Activated naive CD8-positive, alpha-beta T cell treated with anti-CD3 and anti-CD28 coated beads, Interleukin-2, amount 50 U/mL, for 24 hours (primary cell): ENCODE measurements around the gene SLC5A3.

Experiments
- ATAC-seq: fragments of 150-1000 bp; cut with Tn5 transposase; one replicate; pipeline ENCODE4 v1.10.0; 2021
- DNase-seq: peaks from one replicate; pipeline ENCODE4 v3.0.0; 2021
- H3K27ac Mint-ChIP-seq: one replicate; pipeline ENCODE4 v1.8.0; 2021; ENCODE audit warnings: mild to moderate bottlenecking, mixed read lengths
- H3K27me3 Mint-ChIP-seq: one replicate; pipeline ENCODE4 v1.8.0; 2021; ENCODE audit warnings: mixed read lengths
- H3K36me3 Mint-ChIP-seq: one replicate; pipeline ENCODE4 v1.8.0; 2021; ENCODE audit warnings: low read depth, mixed read lengths
- H3K4me1 Mint-ChIP-seq: one replicate; pipeline ENCODE4 v1.8.0; 2021; ENCODE audit warnings: mixed read lengths
- H3K4me3 Mint-ChIP-seq: one replicate; pipeline ENCODE4 v1.8.0; 2021; ENCODE audit warnings: mild to moderate bottlenecking, moderate library complexity, mixed read lengths
- H3K9me3 Mint-ChIP-seq: one replicate; pipeline ENCODE4 v1.8.0; 2021; ENCODE audit warnings: mixed read lengths

SLC5A3 gene

DNA sequence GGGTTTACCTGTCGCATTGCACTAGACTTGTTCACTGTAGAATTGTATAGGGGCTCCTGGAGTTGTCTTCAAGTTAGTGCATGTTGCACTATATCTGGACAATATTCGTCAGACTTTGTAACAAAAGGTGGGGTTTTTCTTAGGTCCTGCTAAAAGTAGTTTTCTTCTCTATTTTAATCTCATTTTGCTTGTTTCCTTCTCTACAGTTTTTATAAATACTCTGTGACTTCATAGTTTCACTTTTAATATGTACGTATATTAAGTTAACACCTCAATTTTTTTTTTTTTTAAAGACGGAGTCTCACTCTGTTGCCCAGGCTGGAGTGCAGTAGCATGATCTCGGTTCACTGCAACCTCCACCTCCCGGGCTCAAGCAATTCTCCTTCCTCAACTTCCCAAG is 26.5 kb upstream of the SLC5A3 start:
- ATAC-seq (no peak), DNase-seq (no peak)
- H3K36me3 Mint-ChIP-seq: no peaks in the 10 kb centered on the region
- peaks cover 14% of the 10 kb centered on the region for H3K4me1 Mint-ChIP-seq
- no peak overlapping the region for H3K27ac Mint-ChIP-seq
- no peak overlapping the region for H3K4me3 Mint-ChIP-seq
- no peaks in the 10 kb centered on the region for H3K27me3 Mint-ChIP-seq
- no peaks in the 10 kb centered on the region for H3K9me3 Mint-ChIP-seq

DNA sequence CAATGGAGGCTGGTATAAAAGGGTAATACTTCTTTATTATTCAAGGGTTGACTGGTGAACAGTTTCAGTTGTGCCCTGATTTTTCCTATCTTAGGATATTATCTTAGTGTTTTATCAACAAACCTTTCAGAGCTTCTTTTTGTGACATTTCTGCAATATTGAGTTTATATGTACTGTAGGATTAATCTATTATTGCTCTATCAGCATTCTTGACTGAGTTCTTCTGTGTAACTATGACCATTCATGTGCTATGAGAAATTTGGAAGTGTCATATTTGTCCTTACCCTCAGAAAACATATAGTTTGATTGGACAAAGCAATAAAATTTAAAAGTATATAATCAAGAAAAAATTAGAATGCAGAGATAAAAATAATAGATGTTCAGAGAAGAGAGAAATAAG is 25.5 kb upstream of the SLC5A3 start:
- no peak overlapping the region for H3K27ac Mint-ChIP-seq
- peaks cover 10% of the 10 kb centered on the region for H3K4me1 Mint-ChIP-seq
- ATAC-seq (no peak), DNase-seq (no peak)
- no peak overlapping the region for H3K4me3 Mint-ChIP-seq
- H3K27me3 Mint-ChIP-seq: no peaks in the 10 kb centered on the region
- no peaks in the 10 kb centered on the region for H3K36me3 Mint-ChIP-seq
- H3K9me3 Mint-ChIP-seq: no peaks in the 10 kb centered on the region

DNA sequence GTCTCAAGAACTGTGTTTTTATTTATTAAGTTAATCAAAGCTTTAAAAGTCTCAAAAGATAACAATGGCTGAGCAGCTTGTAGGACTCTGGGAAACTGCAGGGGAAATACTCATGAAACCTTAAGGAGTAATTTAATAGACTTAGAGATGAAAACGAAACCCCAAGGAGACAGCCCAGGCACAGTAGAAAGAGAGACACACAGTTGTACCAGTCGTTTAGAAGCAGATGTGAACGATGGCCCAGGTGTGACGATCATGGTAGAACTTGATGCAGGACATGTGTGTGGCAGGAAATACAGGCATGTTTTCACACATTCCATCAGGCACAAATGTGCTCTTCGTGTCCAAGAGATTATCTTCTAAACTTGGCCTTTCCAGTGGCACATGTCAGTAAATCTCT is 21.2 kb upstream of the SLC5A3 start:
- no peaks in the 10 kb centered on the region for H3K36me3 Mint-ChIP-seq
- no peaks in the 10 kb centered on the region for H3K4me1 Mint-ChIP-seq
- H3K27ac Mint-ChIP-seq: no peak overlapping the region
- H3K4me3 Mint-ChIP-seq: no peak overlapping the region
- DNase-seq: no peak
- H3K27me3 Mint-ChIP-seq: no peaks in the 10 kb centered on the region
- ATAC-seq: no peak
- H3K9me3 Mint-ChIP-seq: no peaks in the 10 kb centered on the region

DNA sequence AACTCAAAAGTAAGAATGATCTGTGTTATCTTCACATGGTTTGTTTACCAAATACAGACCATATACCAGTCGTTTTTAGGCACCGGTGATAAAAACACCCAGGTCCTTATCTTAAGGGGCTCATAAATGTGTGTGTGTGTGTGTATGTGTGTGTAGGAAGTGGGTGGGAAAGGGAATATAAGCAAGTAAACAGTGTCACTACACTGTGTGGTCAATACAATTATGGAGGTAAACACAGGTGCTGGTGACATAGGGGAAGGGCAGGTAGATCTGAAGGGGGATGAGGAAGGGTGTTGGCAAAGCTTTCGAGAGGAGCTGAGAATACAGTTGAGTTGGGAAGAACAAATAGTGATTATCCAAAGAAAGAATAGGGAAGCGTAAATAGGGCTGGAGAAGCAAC is 19.1 kb upstream of the SLC5A3 start:
- Mint-ChIP-seq H3K9me3 (no peaks in the 10 kb centered on the region), H3K36me3 (no peaks in the 10 kb centered on the region), H3K27ac (no peak overlapping the region), H3K27me3 (no peaks in the 10 kb centered on the region), H3K4me1 (no peaks in the 10 kb centered on the region), H3K4me3 (no peak overlapping the region)
- no peak for ATAC-seq
- DNase-seq: no peak

DNA sequence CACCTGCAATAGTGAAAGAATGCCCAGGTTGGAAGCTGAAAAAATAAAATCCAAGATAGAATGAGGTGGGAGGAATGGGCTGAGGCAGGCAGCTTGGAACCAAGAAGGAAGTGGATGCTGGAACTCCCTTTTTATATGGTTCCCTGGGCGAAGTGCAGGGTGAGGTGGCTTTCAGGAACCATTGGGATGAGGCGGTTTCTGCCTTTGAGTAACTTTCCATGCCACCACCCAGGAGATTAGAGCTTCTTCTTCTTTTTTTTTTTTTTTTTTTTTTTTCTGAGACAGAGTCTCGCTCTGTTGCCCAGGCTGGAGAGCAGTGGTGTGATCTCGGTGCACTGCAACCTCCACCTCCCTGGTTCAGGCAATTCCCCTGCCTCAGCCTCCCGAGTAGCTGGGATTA is 17.8 kb upstream of the SLC5A3 start:
- DNase-seq (no peak), ATAC-seq (no peak)
- H3K9me3 Mint-ChIP-seq: no peaks in the 10 kb centered on the region
- H3K36me3 Mint-ChIP-seq: no peaks in the 10 kb centered on the region
- H3K27me3 Mint-ChIP-seq: no peaks in the 10 kb centered on the region
- H3K4me3 Mint-ChIP-seq: no peak overlapping the region
- no peaks in the 10 kb centered on the region for H3K4me1 Mint-ChIP-seq
- no peak overlapping the region for H3K27ac Mint-ChIP-seq

DNA sequence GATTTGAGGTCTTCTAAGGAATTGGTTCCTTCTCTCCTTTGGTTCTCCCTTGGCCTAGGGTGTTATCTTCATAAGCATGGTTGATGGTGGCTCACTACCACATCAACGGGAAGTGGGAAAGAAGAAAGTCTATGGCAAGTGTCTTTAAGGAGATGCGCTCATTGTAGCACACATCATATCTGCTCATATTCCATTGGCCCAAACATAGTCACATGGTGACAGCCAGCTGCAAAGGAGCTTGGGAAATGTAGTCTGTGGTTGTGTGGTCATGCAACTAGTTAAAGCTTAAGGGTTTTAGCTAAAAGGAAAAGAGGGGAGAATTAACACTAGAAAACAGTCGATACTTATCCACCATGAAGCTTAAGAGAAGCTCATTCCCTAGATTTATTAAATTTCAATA is 11.4 kb upstream of the SLC5A3 start:
- peaks cover 6% of the 10 kb centered on the region for H3K9me3 Mint-ChIP-seq
- DNase-seq (no peak), ATAC-seq (no peak)
- no peaks in the 10 kb centered on the region for H3K27me3 Mint-ChIP-seq
- H3K4me1 Mint-ChIP-seq: no peaks in the 10 kb centered on the region
- no peak overlapping the region for H3K4me3 Mint-ChIP-seq
- no peaks in the 10 kb centered on the region for H3K36me3 Mint-ChIP-seq
- no peak overlapping the region for H3K27ac Mint-ChIP-seq

DNA sequence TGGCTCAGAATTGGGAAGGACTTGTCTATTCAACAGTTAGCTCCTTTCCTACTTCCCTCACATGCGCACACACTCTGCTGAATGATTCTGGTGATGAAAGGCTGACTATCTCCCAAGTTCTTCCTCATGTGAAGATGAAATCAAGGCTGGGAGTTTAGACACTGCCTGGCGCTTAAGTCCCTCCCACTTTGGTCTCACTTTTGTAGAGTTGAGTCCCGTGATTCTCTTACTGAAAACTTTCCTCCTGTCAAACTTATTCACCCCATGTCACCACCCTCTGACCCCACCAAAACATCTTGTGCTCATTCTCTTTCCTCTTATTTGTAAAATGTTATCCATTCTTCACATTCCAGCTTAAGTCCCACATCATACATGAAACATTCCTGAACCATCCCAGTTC is 8.4 kb upstream of the SLC5A3 start:
- H3K4me3 Mint-ChIP-seq: no peak overlapping the region
- H3K9me3 Mint-ChIP-seq: peaks cover 6% of the 10 kb centered on the region
- H3K27ac Mint-ChIP-seq: no peak overlapping the region
- DNase-seq (no peak), ATAC-seq (no peak)
- no peaks in the 10 kb centered on the region for H3K36me3 Mint-ChIP-seq
- no peaks in the 10 kb centered on the region for H3K27me3 Mint-ChIP-seq
- no peaks in the 10 kb centered on the region for H3K4me1 Mint-ChIP-seq

DNA sequence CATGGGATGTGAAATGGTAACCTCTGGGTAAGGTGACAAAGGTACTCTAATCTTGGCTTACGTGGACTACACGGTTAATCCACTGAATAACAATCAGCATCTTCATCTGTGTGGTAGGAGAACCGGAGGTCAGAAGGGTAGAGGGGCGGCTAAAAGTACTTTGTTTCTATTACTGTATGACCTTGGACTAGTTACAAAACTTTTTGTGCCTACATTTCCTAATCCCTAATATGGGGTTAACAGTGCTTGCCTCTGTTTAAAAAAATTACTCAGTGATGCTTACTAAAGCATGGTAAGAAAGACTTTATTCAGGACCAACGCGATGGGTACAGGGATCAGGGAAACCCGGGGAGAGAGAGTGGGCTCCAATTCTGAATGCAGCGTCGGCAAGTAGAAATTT is 1.7 kb upstream of the SLC5A3 start:
- Mint-ChIP-seq H3K27ac (no peak overlapping the region), H3K36me3 (peaks cover 26% of the 10 kb centered on the region), H3K4me1 (peaks cover 27% of the 10 kb centered on the region), H3K4me3 (no peak overlapping the region), H3K27me3 (no peaks in the 10 kb centered on the region), H3K9me3 (no peaks in the 10 kb centered on the region)
- no peak for ATAC-seq
- no peak for DNase-seq

DNA sequence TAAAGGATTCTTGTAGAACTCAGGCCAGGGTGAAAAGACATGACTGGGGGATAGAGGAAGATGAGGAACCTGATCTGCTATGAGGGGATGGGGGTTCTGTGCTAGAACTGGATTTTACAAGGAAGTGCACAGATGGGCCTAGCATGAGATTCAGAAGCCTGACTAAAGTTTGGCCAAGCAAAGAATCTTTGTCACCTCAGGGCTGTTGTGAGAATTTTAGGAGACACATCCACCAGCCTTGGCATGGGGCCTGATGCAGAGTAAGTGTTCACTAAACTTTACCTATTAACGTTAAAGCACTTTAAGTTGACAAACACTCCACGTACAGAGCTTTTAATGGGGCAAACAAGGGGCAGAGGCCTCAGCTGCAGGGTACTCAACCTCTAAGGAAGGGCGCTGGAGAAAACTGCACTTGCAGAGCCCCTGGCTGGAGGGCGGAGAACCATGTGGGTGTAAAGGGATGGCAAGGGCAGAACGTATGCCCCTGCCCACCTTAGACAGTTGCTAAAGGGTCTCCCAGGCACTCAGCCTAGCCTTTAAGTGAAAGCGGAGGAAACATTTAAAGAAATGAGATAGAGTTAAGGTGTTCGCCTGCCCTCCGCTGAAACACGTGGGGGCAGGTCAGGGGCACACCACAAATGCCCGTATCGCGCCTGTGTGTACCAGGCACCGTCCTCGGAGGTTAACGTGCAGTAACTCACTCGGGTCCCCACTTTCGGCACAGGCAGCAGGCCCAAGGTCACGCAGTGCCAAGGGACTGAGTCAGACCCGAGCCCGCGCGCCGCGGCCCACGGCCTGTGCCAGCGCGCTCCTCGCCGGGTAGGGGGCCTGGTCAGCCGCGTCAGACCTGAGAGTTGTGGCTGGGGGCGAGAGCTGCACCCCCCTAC is 990 bp upstream of the SLC5A3 start:
- Mint-ChIP-seq H3K4me3 (peak overlapping the region; percentile 71), H3K36me3 (peaks cover 30% of the 10 kb centered on the region), H3K4me1 (peaks cover 34% of the 10 kb centered on the region), H3K27ac (peak overlapping the region; percentile 81), H3K27me3 (no peaks in the 10 kb centered on the region), H3K9me3 (no peaks in the 10 kb centered on the region)
- peak; percentile 24 for DNase-seq
- no peak for ATAC-seq

DNA sequence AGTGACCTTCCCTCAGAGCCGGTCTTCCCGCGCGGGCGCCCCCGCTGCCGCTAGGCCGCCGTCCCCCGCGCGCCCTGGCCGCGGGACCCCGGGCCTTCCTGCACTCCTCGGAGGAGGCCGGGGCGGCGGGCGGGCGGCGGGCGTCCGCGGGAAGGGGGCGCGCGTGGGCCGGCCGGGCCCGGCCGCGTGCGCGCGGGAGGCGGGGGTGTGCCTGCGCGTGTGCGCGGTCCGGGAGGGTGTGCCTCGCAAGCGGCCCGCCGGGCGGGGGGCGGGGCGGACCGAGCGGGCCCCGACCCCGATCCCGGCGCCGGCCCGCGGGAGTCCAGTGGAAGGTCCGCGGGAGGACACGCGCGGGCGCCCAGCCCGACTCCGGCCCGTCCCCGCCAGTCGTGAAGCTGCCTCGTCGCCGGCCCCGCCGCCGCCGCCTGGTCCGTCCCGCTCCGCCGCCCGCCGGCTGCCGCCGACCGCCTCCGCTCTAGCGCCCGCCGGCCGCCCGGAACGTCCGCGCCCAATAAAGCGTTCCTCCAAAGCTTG is 438 bp downstream of the SLC5A3 start:
- DNase-seq: peak; percentile 42
- Mint-ChIP-seq H3K9me3 (no peaks in the 10 kb centered on the region), H3K27ac (peak overlapping the region; percentile 93), H3K4me1 (peaks cover 47% of the 10 kb centered on the region), H3K27me3 (no peaks in the 10 kb centered on the region), H3K36me3 (peaks cover 37% of the 10 kb centered on the region), H3K4me3 (peak overlapping the region; percentile 92)
- ATAC-seq: peak; percentile 31

DNA sequence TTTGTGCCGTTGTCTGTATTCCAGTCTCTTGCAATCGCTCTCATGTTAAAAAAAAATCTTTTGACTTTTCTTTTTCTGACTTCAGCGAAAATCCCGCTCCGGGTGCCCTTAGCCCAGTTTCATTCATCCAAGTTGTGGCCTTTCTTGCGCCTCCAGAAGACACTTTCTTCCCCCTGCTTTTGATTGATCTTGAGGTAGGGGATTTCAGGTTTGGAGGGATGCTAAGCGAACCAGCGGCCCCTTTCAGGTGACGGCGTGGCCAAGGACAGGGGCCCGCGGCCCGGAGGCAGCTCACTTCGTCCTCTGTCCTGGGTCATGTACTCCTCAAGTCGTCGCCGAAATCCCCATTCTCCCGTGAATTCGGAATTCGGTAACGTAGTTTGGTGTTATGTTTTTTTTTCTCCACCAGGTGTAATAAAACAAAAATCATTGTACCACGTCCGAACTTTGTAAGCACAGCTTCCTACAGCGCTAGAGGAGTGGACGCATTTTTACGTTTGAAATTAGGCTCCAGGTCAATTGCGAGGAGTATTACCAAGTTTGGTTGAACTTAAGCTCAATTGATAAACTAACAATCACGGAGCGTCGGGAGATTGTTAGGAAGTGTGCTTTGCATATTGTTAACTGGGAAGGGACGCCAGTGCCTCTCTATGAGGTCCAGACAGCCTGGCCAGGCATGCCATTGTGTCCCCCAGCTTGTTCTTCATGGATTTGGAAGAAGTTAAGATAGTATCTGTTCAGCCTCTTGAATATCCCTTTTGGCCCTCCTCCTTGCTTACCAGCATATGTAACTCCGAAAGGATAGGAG is 1.1 kb downstream of the SLC5A3 start:
- H3K4me1 Mint-ChIP-seq: peaks cover 53% of the 10 kb centered on the region
- no peaks in the 10 kb centered on the region for H3K9me3 Mint-ChIP-seq
- H3K27me3 Mint-ChIP-seq: no peaks in the 10 kb centered on the region
- peaks cover 43% of the 10 kb centered on the region for H3K36me3 Mint-ChIP-seq
- H3K27ac Mint-ChIP-seq: peak overlapping the region; percentile 93
- no peak for ATAC-seq
- no peak for DNase-seq
- peak overlapping the region; percentile 92 for H3K4me3 Mint-ChIP-seq

DNA sequence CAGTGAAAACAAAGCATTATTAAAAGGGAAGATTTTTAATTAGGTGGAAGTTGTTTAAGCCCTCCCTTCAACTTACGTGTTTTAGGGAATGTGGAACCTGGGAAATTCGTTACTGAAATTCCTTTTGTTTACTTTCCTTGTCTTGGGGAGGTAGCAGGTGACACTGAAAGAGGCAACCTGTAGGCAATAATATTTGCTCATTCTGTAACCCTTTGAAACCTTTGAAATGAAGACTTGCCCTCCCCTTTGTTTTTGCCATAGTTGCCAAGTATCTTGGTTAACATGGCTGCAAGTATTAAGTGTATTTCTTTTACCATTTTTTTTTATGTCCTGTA is 1.7 kb downstream of the SLC5A3 start:
- Mint-ChIP-seq H3K4me3 (peak overlapping the region; percentile 92), H3K36me3 (peaks cover 48% of the 10 kb centered on the region), H3K9me3 (no peaks in the 10 kb centered on the region), H3K4me1 (peaks cover 59% of the 10 kb centered on the region), H3K27me3 (no peaks in the 10 kb centered on the region), H3K27ac (peak overlapping the region; percentile 93)
- ATAC-seq (no peak), DNase-seq (no peak)

DNA sequence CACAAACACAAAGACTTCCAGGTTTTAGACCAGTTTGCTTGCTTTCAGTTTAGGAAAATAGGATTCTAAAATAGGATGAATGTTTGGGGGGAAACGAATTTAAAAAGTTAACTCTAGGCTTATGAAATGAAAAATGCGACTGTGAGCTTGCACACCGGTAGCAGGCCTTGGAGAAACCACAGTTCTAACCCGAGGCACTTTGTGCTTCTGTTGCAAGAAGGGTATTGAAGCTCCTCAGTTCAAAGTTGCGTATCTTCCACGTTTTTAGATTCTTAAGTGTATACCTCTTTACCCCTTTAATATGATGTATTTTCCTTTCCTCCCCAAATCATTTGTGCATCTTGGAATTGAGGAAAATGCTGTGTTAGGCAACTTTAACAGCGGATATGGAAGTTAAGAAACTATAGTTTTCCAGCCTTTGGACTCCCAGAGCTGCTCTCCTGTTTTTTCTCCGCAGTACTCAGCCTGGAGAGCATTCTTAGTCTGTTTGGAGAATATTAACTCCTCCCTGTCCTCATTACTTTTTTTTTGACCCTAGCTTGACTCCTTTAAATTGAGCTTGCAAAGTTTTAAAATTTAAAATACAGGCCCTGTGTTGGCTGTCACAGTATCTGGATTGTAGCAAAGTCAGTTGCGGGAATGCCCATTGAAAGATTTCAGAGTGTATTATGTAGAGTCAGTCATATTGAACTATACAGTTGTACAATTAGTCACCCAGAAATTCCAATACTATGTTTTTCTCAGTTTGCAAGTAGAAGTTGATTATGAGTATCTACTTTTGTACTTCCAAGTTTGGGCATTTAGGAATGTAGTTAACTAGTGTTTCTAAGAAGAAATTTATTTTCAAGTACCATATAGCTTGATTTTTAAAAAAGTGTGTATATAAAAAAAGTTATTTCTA is 2.6 kb downstream of the SLC5A3 start:
- H3K27ac Mint-ChIP-seq: peak overlapping the region; percentile 93
- H3K36me3 Mint-ChIP-seq: peaks cover 58% of the 10 kb centered on the region
- H3K9me3 Mint-ChIP-seq: no peaks in the 10 kb centered on the region
- ATAC-seq (no peak), DNase-seq (no peak)
- peaks cover 68% of the 10 kb centered on the region for H3K4me1 Mint-ChIP-seq
- H3K27me3 Mint-ChIP-seq: no peaks in the 10 kb centered on the region
- H3K4me3 Mint-ChIP-seq: peak overlapping the region; percentile 92

DNA sequence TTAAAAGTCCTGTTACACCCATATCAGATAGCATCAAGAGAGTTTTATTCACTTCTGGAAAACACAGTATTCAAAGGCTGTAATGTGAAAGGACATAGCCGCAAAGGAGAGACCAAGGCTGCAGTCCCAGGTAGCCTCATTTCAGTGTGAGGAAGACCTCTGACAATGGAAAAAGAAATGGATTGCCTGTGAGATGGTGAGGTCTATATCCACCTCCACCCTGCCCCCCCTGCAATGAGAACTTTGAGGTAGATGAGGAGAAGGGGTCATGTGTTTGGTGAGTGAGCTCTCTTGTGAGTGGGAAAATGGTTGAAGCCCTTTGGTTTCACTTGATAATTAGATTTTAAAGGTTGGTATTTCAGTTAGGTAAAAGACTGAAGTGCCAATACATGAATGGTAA is 3.5 kb downstream of the SLC5A3 start:
- DNase-seq (no peak), ATAC-seq (no peak)
- Mint-ChIP-seq H3K4me3 (peak overlapping the region; percentile 92), H3K9me3 (no peaks in the 10 kb centered on the region), H3K27me3 (no peaks in the 10 kb centered on the region), H3K36me3 (peaks cover 64% of the 10 kb centered on the region), H3K27ac (peak overlapping the region; percentile 93), H3K4me1 (peaks cover 75% of the 10 kb centered on the region)
